Ishikawa (cell line): ENCODE measurements around the gene PLEKHA1.

ENCODE experiments used
- CEBPB ChIP-seq: IDR thresholded peaks from 2 replicates; pipeline ENCODE4 v1.6.1; 2012
- CREB1 ChIP-seq: IDR thresholded peaks from 2 replicates; pipeline ENCODE4 v1.6.1; 2012; ENCODE audit warnings: low read depth
- EGR1 ChIP-seq: IDR thresholded peaks from 2 replicates; pipeline ENCODE4 v1.6.1; 2012
- EP300 ChIP-seq: IDR thresholded peaks from 2 replicates; pipeline ENCODE4 v1.6.1; 2012; ENCODE audit warnings: borderline replicate concordance
- FOXM1 ChIP-seq: IDR thresholded peaks from 2 replicates; pipeline ENCODE4 v1.6.1; 2012; ENCODE audit warnings: low read depth, borderline replicate concordance
- MAX ChIP-seq: IDR thresholded peaks from 2 replicates; pipeline ENCODE4 v1.6.1; 2012
- NFIC ChIP-seq: IDR thresholded peaks from 2 replicates; pipeline ENCODE4 v1.6.1; 2012
- RAD21 ChIP-seq: IDR thresholded peaks from 2 replicates; pipeline ENCODE4 v1.6.1; 2012; ENCODE audit warnings: low read depth
- REST ChIP-seq: IDR thresholded peaks from 2 replicates; pipeline ENCODE4 v1.6.1; 2012; ENCODE audit warnings: low read depth, mild to moderate bottlenecking
- TAF1 ChIP-seq: IDR thresholded peaks from 2 replicates; pipeline ENCODE4 v1.6.1; 2012; ENCODE audit warnings: low read depth, mild to moderate bottlenecking
- TCF12 ChIP-seq: IDR thresholded peaks from 2 replicates; pipeline ENCODE4 v1.6.1; 2012; ENCODE audit warnings: low read depth
- TEAD4 ChIP-seq: IDR thresholded peaks from 2 replicates; pipeline ENCODE4 v1.6.1; 2012
- USF1 ChIP-seq: IDR thresholded peaks from 2 replicates; pipeline ENCODE4 v1.6.1; 2012
- YY1 ChIP-seq: IDR thresholded peaks from 2 replicates; pipeline ENCODE4 v1.6.1; 2012; ENCODE audit warnings: low read depth
- ZBTB7A ChIP-seq: IDR thresholded peaks from 2 replicates; pipeline ENCODE4 v1.6.1; 2012; ENCODE audit warnings: low read depth

Gene PLEKHA1

GRCh38 chr10:122344741-122345258 is 29.7 kb upstream of the PLEKHA1 start:
- TF ChIP-seq USF1 = peak; percentile 54
- no peak for TF ChIP-seq FOXM1
- no peak for TF ChIP-seq RAD21
- no peak for TF ChIP-seq REST
- TF ChIP-seq YY1 = no peak
- no peak for TF ChIP-seq TCF12
- no peak for TF ChIP-seq CEBPB

- no peak for TF ChIP-seq TAF1
- no peak for TF ChIP-seq TEAD4
- TF ChIP-seq YY1 = no peak
- no peak for TF ChIP-seq CEBPB
- no peak for TF ChIP-seq ZBTB7A
- TF ChIP-seq TCF12 = no peak
- TF ChIP-seq MAX = no peak
- TF ChIP-seq CREB1 = no peak
- no peak for TF ChIP-seq USF1
- no peak for TF ChIP-seq EGR1
- TF ChIP-seq FOXM1 = no peak
- no peak for TF ChIP-seq EP300
- no peak for TF ChIP-seq RAD21
- no peak for TF ChIP-seq REST
- TF ChIP-seq NFIC = no peak
These were observed 28.1 kb upstream of the PLEKHA1 start for GRCh38 chr10:122346326-122346950.

- TF ChIP-seq TCF12 (no peak), YY1 (no peak), MAX (no peak), CEBPB (no peak), NFIC (no peak), RAD21 (no peak), TAF1 (no peak), CREB1 (no peak), TEAD4 (no peak), EGR1 (no peak), FOXM1 (no peak), ZBTB7A (no peak), USF1 (no peak), REST (no peak), EP300 (no peak)
These were observed 27.2 kb upstream of the PLEKHA1 start for GRCh38 chr10:122347170-122347841.
